ENCODE measurements around the gene ALDH8A1.

GRCh38 chr6:134959603-134960002, 9.7 kb upstream of the ALDH8A1 start:
- TF ChIP-seq, protein P1, sequence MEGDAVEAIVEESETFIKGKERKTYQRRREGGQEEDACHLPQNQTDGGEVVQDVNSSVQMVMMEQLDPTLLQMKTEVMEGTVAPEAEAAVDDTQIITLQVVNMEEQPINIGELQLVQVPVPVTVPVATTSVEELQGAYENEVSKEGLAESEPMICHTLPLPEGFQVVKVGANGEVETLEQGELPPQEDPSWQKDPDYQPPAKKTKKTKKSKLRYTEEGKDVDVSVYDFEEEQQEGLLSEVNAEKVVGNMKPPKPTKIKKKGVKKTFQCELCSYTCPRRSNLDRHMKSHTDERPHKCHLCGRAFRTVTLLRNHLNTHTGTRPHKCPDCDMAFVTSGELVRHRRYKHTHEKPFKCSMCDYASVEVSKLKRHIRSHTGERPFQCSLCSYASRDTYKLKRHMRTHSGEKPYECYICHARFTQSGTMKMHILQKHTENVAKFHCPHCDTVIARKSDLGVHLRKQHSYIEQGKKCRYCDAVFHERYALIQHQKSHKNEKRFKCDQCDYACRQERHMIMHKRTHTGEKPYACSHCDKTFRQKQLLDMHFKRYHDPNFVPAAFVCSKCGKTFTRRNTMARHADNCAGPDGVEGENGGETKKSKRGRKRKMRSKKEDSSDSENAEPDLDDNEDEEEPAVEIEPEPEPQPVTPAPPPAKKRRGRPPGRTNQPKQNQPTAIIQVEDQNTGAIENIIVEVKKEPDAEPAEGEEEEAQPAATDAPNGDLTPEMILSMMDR (IDR thresholded peaks at IDR 0.05; ENCODE audit: low read length): no peak
- no peak for TF ChIP-seq EZH2 (IDR thresholded peaks at IDR 0.05; ENCODE audit: borderline replicate concordance, low read length)
